NCI-H1092 treated with DMSO at 0.1 percent for 48 hours (cell line): Measurements from ENCODE around the gene DNAJC15.
A peak's percentile ranks its signal among the peaks of the same experiment; 100 is the strongest.

ENCODE experiments used
- DNase-seq: peaks from one replicate; lab custom pipeline; 2025; lab: John Stamatoyannopoulos, UW

DNAJC15 gene

DNA sequence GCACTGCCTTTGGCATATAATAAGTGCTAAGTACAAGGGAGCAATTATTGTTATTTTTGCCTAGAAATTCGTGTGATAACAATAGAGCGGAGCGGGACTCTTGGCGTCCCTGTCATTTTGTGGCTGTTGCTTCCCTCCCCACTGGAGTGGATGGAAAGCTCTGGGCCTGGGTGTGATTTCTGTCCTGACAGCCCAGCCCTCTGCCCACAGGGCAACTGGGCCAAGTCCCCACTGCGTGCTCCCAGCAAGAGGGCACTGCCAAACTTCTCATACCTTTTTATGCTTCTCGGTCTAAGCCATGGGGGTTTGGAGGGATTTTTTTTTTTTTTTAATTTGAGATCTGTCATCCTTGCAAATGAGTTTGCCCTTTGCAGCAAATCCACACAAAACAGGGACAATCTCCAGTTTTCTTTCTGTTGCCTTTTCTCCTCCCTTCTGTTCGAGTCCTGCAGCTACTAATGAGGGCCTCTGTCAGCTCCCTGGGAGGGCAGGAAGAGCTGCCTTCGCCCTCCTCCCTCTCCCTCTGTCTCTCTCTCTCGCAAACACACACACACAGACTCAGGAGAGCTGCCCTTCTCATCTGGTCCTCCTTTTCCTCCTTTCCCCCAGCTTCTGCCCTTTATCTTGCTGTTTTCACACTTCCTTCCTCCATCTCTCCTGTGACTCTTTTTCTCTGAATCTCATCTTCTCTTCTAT, 103.9 kb downstream of the DNAJC15 start:
- no peak for DNase-seq

DNA sequence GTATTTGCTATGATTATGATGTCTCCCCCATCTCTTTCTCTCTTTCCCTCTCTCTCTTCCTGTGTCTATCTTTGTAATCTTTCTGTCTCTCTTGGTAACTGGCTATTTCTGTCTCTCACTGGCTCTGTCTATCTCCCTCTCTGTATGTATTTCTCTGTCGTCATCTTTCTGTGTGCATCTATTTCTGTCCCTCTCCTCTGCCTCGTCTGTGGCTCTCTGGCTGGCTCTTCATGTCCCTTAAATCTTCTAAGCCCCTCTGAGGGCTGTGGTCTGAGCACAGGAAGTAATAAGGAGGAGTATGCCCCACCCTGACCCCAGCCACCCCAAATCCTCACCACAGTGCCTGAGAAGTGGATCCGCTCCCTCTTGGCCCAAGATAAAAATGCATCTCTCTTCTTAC, 104.4 kb downstream of the DNAJC15 start:
- DNase-seq, result no peak

DNA sequence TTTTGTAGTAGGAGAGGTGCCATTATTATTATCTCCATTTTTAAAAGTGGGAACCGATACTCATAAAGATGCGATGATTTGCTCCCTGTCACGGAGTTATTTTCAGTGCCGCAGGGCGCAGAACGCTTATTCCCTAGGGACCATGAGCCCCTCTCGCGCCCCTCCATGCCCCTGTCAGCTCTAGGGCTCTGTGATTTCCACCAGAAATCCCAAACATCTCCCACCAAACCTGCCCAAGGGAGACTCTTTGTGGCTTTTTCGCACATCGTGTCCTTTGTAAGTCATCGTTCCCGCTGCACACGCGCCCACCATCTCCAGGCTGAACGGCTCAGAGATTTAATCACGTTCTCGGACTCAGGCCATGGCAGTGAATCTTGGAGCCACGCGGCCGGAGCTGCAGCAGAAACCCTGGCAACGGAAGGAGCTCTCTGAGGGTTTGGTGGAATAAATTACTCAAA, 105.1 kb downstream of the DNAJC15 start:
- no peak for DNase-seq

DNA sequence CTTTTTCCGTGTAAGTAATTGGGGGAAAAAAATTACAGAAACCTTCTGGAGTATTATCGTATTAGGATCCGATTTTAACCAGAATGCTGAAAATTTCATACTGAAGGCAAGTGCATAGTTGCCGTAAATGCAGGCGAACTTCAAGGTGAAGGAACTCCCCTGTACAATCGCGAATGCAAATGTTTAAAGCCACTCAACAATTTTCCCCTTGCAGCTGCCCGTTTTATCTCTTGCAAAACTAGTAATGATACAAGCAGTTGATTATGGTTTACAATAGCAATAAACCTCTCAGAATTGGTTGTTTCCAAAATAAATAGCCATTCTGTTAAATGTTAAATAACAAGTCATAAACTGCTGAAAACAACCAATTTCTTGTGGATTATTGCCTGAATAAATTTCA, 105.7 kb downstream of the DNAJC15 start:
- no peak for DNase-seq

DNA sequence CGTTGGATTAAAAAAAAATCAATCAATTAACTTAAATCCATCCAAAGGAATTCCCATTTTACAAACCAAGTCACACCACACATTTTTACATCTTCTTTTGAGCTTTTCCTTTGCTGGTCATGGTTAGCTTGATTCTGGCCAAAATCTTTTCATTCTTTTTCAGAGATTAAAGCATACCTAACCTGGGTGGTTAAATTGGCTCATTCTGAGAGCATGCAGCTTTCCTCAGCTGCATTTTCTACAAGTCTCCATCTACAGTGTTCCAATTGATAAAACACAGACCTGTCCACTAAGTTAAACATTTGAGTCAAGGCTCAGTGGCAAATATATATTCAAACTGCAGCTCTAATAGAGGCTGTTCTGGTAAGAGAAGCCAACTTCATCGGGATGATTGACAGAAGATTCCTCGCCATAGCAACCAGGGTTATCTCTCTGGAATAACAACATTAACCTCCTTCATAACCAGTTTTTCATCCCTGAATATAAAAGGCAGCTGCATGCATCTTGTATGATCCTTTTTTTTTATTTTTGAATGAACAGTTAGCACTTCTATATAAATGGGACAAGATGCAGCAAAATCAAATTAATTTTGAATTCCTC, 106.2 kb downstream of the DNAJC15 start:
- no peak for DNase-seq

DNA sequence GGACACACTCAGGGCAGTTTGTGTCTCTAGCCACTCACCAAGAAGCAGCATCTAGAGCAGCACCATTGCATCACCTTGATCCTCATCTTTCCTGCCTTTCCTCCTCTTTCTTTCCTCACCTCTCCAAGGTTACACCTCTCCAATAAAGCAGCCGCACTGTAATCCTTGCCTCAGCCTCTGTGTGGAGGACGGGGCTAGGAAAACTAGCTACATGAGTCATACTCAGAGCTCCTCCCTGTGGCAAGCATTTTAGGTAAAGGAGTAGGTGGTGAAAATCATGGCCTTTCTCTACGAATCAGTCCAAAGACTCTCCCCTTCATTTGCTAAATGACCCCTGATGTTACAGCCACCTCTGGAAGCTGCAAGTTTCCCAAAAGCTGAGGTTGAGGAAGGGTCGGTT, 108.9 kb downstream of the DNAJC15 start:
- peak; percentile 62 for DNase-seq

DNA sequence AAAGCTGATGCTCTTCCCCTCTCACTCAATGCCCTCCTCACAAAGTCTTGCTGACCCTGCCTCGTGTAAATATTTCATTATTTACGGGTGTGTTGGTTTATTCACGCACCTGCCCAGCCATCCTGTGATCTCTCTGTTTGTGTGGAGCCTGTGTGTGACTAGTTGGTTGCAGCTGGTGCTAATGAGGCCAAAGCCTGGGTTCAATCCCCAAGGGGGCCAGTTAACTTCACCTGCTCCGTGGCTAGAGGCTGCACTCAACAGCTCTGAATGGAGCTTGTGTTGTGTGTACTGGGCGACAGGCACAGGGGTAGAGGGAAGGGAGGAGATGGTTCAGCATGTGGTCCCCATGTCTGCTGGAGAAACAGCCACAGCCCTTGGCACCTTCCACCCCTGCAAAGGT, 109.5 kb downstream of the DNAJC15 start:
- peak; percentile 68 for DNase-seq

DNA sequence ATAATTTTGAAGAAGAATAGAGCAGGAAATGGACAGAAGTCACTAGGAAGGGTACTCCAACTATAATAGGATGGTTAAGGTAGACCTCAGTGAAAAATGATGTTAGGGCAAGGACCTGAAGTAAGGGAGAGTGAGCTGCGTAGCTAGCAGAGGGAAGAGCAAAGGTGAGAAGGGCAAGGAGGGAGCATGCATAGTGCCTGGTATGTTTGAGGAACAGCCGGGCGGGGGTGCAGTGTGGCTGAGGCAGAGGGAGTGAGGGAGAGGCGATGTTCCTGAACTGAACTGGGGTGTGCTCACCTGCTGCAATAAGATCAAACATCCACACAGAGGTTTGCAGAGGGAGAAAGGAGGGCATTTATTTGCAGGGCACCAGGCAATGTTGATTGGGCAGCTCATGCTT, 110.4 kb downstream of the DNAJC15 start:
- no peak for DNase-seq

DNA sequence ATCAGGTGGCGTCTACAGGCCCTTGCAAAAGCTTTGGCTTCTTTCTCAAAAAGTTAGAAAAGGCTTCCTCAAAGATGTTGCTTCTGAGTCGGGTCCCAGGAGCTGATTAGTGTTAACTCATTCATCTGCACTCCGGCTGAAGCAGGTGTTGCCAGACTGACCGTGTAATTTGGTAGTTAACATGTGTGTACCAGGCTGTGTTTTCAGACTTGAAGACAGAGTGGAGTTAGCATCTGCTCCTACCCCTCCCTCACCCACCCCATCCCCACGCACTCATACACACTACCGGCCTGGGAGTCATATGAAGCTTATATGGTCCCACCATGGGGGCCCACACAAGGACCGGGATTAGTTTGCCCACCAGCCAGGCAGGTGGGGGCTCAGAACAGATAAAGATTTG, 111.5 kb downstream of the DNAJC15 start:
- DNase-seq, result no peak

DNA sequence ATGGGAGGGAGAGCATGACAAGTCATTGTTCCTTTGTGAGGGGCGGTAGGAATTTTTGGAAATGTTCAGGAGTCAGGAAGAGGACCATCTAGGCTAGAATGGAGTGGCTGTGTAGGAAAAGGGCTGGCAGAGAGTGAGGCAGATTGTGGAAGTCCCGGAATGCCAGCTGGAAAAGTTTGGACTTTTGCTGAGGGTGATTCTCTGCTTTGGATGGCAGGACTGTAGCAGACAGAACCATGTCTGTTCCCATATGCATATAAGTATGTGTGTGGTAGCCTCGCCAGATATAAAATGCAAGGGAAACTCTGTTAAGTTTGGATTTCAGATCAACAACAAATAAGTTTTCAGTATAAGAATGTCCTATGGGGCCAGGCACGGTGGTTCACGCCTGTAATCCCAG, 112.1 kb downstream of the DNAJC15 start:
- DNase-seq, result no peak

DNA sequence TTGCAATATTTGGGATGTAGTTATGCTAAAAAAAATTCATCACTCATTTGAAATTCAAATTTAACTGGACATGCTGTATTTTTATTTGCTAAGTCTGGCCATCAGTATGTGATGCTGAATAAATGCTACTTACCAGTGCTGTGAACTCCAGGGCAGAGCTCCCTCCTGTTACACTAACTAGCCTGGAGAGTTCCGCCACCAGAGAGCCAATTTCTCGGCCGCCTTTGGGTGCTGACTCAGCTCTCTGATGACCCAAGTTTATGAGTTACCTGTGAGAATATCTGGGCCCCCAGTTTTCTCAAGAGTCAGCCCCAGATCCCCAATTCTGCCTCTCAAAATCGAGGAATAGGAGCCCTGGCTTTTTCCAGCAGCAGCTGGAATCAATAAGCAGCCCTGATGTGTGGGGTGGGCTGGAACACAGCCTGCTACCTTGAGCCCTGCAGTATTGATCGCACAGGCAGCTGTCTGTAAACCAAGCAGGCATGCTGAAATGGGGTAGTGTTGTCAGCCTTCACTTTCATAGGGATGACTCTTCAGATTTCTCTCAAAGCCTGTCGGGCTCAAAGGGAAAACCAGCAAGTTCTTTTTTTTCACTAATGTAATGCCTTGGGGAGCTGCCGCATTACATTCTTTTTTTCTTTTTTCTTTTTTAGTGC, 113.7 kb downstream of the DNAJC15 start:
- peak; percentile 15 for DNase-seq

DNA sequence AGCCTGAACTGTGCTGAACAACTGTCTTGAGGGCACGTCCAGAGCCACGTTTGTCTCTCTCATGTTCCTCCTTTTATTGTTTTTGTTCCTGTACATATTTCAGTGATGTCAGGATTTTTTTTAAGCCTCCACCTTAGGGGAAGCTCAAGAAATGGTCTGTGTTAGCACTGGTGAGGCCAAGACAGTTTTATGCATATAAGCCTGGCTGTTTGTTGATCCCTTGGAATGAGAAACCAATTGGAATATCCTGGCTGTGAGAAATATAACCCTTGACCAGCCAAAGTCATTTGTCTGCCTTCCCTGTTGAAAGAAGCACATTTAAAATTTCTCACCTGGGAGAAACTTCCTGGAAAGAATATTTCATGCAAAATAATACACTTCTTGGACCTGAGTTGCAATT, 115.8 kb downstream of the DNAJC15 start:
- no peak for DNase-seq

DNA sequence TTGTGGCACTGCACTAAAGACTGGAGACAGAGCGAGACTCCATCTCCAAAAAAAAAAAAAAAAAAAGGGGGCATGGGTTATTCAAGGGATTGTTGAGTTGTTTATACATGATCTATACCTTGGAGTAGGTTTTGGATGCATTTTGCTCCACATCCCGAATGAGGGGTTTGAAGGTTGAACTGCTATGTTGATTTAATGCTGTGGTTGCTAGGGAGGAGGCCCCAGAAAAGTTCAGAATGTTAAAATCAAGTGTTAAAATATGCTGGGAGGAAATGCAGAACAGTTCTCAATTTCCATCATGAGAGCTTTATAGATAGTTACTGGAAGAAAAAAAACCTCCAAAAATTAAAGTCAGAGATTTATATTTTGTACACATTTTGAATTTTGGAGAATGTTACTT, 116.5 kb downstream of the DNAJC15 start:
- DNase-seq, result no peak

DNA sequence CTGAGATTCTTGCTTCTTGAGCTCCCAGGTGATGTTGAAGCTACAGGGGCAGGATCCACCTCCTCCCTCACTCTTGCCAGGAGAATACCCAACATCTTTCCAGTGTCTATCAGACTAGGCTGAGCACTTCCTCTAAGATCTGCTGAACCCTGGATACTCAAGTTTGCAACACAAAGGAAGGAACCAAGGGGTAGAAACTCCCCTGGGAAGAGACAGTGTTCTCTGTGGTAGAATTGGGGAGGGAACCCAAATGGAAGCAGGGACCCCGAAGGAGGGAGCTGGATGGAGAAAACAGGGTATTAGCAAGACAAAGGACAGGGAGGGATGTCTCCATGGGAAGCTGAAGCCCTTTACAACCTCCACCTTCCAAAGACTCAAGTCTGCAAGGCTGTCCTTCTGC, 117.6 kb downstream of the DNAJC15 start:
- DNase-seq, result no peak

DNA sequence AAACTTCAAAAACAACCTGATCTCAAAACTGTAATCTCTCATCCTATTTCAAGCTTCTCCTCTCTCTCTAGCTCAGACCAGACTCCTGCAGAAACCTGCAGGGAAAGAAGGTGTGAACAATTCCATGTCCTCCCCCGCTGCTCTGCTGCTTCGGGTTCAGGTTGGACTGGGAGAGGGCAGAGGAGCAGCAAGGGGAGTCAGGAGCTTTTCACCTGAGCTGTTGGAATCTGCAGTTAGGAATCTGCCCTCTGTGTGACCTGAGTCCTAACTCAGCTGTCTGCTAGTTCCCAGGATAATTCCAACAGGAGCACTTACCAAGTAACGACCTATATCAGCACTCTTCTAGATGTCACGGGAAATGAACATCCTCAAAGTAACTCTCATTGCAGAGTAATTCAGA, 118.3 kb downstream of the DNAJC15 start:
- DNase-seq, result no peak

DNA sequence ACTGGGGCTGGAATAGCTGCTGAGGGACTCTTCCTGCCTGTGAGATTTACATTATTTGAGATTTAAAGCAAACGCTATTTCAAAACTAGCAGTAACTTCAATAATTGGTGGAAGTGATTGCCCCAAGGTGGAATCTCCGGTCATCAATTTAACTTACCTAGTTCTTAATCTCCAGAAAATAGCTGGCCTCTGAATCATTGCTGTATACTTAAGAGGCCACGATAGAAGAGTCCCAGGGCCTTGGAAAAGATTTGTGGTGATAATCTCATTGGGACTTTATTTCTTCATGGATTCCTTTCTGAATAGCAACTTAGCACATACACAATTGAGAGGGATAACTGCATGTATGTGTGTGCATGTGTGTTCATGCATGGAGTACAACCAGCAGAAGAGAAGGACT, 120.2 kb downstream of the DNAJC15 start:
- DNase-seq, result no peak

DNA sequence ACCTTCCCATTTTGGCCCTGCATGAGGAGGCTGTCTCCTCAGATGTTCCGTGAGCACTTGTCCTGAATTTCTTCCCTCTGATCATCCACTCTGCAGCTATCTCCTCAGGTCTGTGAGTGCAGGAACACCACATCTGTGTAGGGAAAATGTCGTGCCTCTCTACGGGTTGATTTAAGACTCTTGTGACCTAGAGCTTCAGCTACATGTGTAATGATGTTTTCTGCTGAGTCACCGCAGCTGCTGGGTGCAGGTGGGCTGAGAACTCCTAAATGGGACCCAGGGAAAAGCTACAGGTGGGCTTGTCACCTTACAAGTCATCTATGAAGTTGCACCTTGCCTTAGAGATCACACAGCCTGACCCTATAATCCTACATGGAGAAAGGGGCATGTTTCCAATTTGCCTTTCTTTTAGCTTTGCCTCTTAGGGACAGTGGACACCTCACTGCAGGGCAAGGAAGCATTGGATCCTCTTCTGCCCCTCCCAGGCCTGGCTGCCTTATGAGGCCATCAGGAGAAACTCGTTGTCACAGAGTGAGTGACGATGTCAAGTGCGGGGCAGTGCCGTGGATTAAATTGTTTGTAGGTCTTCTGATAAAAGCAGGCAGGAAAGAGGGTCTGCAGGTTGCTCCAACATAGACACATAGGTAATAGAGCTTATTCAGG, 122.3 kb downstream of the DNAJC15 start:
- no peak for DNase-seq

DNA sequence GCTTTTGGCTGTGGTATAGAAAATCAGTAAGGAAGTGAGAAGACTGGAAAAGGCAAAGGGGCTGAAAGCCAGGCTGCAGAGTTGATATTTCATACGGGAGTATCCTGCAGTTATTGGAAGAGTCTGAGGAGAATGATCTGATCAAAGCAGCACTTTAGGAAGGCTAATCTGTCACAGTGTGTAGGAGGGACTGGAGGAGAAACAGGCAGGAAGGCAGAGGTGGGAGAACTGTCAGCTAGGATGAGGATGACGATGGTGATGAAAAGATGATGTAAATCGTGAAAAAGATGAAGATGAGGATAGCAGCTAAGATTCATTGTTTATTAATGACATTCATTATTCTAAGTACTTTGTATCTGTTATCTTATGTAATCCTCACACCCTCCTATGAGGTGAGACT, 123.0 kb downstream of the DNAJC15 start:
- DNase-seq, result no peak

DNA sequence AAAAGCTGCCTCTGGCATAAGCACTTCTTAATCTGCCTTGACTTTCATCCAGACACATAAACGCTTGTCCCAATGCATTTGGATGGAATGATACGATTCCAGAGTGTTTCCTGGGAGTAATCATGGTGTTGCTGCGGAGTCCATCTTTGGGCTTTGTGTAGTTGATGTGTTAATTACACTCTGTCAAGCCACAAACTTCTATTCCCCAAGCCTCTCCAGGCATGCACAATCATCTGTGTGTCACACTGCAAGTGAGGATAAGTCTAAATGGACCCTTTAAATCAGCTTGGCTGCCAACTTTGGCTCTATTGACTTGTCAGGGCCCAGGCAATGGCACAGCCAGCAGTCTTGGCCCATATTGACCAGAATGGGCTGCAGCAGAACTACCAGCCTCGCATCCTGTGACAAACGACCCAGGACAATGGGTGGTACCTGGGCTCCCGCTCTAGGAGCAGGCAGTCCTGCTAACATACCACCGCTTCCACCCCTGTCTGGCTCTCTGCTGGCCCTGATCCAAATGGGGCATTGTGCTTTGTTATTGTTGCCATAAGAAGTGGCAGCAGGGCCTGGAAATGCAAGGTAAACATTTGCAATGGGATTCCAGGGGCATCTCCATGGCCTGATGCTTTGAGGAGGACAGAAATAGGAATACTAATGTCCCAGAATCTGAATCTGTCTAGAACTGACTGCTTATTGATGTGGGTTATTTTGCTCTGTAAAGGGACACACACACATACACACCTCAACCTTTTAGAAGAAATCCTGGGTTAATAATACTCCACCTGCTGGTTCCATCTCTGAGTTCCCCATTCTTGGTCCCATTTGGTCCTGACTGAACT, 127.2 kb downstream of the DNAJC15 start:
- no peak for DNase-seq

DNA sequence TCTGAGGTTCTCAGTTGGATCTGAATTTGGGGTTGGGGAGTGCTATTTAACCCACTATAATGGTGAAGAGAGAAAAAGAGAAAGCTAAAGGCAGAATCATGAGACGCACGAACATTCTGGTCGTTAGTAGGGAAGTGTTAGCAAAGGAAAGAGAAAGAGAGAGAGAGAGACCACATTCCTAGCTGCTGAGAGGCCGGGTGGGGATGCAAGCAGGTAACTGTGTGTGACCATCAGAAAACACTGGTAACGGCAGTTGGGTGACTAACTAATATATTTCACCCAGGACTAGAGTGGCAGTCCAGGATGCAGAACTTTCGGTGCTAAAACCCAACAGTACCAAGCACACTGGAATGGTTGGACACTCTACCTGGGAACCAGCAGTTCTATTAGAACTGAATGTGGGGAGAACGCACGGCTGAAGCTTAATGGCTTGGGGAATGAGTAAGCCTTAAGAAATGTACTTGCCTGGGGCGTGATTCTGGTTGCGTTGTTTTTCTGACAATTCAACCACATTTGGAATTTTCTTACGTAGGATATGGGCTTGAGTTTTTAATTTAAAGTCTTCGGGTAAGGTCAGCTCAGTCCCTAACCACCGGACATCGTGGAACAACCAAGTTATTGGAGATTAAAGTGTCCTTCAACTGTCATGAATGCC, 130.2 kb downstream of the DNAJC15 start:
- DNase-seq, result no peak

DNA sequence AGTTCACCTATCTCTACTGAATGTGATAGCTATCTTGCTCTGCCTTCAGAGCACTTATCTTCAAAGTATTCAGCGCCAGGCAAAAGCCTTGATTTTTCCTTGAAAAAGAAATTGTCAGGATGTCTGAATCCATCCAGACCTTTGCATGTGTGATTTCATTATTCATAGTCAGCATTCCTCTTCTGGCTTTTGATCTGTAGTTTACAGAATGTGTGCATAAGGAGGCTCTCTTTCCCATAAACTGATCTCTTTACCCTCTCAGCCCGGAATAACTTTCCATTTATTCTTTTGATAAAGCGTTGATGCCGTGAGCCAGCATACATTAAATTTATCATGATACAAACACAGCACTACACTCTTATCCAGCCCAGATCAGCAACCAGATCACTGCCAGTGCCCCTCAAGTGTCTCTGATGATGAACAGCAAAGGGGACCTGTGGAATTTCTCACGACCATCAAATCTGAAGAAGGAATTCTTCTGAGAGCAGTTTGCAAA, 130.8 kb downstream of the DNAJC15 start:
- DNase-seq, result no peak
